GM21390 (cell line): ENCODE data around the gene TMEM187.

ENCODE experiments used
- ATAC-seq: cut with Tn5 transposase; IDR thresholded peaks from one replicate; pipeline ENCODE4 v1.9.1; 2021; ENCODE audit not compliant: unreplicated experiment

Gene TMEM187

DNA sequence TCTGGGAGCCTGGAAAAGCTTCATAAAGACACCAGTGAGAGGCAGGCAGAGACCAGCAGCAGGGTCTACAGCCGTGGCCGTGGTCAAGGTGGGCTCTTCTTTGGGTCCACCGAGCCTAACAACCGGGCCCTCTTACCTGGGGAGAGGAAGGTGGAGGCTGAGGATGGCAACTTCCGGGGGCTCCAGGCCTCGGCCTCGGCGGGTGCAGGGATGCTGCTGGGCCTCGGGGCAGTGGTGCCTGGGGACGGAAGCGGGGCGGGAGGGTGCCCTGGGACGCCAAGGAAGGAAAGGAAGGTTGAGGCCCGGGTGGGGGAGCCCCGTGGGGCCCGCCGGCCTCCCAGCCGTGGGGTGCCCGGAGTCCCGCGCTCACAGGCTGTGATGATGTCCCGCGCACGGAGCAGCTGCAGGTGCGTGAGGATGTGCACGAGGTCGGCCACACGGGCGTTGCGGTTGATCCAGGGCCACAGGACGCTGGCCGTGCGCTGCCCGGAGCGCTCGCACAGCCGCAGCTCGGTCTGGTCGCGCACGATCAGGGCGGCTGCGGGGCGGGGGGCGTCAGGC, 46.6 kb downstream of the TMEM187 start:
- ATAC-seq = peak; percentile 15

- peak; percentile 63 for ATAC-seq
Measured at GRCh38 chrX:154019633-154020528, 47.3 kb downstream of the TMEM187 start, which contains the start of gene IRAK1. Gene IRAK1 (minus strand): TSS chrX:154019902. CDS start chrX:154019812, 90 bp downstream.

- no peak for ATAC-seq
Measured at GRCh38 chrX:154020536-154021115, 48.1 kb downstream of the TMEM187 start.

DNA sequence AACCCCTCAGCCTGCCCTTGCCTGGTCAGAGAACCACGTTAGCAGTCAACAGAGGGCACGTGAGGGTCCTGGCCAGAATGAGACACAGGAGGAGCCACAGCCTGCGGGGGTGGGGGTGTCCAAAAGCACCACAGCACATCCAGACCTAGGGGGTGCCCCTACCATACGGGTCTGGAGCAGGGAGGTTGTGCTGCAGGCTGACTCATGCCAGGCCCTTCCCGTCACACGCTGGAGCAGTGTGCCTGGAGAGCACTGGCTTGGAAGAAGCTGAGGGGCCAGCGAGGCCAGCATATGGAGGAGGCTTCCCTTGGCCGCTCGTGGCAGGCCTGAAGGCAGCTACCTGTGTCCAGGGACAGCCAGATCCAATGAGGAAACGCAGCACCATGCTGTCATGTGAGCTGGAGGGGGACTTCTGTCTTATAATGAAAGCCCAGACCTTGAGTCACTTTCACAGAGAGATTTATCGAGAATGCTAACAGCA, 48.6 kb downstream of the TMEM187 start:
- no peak for ATAC-seq

- ATAC-seq = no peak
Measured at GRCh38 chrX:154022108-154022507, 49.6 kb downstream of the TMEM187 start.

- no peak for ATAC-seq
Measured at GRCh38 chrX:154023276-154024000, 50.9 kb downstream of the TMEM187 start.

DNA sequence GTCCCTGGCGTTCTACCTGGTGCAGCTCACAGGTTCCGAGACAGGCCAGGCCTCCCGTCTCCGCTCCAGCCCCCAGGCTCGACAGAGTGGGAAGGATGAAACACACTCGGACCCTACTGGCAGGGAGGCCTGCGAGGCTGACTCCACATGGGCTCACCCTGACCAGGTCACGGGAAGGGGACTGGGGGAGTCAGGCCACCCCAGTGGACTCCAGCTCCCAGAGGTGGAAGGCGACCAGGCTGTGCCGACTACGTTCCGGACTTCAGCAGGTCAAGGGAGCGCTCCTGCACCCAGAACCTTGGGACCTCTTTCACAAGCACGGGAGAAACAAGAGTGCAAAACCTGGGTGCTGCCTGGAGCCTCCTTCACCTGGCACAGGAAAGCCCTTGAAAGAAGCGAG, 51.7 kb downstream of the TMEM187 start:
- ATAC-seq = no peak

DNA sequence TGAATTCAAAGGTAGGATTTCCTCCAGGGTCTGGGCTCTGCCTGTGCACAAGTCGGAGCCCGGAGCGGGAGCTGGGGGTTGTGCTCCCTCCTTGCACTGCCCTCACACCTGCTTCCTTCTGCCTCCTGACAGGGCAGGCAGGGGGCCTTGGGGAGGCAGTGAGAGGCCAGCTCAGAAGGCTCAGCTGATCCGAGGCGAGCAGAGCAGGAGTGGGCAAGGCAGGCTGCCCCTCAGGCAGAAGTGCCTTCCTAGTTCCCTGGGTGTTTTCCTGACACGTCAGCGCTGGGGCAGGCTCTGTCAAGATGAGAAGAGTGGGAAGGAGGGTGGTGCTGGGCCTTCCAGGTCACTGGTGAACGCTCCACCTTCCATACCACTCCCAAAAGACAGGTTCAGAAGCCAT, 52.7 kb downstream of the TMEM187 start:
- ATAC-seq = no peak

DNA sequence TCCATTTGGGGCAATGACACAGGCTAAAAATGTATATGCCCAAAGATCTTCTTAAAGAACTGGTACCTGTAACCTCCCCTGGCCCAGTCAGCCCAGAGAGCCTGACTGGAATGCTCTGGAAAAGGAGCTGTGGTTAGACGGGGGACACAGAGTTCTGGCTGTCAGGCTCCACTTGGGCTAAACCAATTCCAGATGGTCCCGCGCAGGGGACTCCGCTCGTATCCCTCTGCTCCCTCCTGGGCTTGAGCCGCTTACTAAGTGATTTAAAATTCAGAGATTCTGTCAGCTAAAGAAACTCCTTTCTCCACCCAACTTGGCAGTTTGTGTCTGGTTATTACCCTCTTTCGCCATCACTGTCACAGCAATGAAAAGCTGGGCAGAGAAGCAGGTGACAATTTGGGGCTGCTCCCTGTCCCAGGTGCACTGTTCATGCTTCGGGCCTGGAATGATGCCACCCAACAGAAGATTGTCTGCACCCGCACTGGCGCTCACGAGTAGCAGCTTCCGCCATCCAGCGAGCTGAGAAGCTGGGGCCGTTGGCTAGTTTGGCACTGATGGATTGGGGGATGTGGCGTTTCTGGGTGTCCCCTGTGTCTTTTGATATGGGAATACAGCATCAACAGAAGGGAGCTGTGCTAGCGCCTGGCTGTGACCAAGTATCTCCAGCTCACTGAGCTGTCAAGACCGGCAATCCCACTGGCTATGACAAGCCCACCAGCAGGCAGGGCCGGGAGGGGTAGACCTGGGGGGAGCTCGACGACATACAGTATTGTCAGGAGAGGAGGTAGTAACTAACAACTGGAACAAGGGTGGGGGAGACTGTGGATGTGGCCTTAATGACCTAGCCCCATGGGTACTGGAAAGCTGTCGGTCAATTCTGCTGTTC, 53.8 kb downstream of the TMEM187 start:
- no peak for ATAC-seq

DNA sequence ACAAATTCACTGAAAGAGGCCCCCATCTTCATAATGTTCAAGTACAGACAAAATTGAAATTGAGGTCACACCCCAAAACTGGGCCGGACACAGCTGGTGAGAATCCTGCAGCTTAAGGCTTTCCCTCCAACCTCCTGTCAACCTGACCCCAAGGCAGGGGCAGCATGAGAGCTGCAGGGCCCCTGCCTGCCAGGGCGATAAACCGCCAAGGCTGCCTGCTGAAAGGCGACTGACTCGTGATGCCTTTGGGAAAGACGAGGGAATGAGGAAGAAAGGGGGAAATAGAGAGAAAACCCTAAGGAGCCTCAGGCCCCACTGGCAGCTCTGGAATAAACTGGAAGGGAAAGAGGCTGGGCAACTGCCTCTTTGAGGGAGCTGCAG, 54.5 kb downstream of the TMEM187 start:
- no peak for ATAC-seq

- ATAC-seq = no peak
Measured at GRCh38 chrX:154027986-154028385, 55.4 kb downstream of the TMEM187 start.

DNA sequence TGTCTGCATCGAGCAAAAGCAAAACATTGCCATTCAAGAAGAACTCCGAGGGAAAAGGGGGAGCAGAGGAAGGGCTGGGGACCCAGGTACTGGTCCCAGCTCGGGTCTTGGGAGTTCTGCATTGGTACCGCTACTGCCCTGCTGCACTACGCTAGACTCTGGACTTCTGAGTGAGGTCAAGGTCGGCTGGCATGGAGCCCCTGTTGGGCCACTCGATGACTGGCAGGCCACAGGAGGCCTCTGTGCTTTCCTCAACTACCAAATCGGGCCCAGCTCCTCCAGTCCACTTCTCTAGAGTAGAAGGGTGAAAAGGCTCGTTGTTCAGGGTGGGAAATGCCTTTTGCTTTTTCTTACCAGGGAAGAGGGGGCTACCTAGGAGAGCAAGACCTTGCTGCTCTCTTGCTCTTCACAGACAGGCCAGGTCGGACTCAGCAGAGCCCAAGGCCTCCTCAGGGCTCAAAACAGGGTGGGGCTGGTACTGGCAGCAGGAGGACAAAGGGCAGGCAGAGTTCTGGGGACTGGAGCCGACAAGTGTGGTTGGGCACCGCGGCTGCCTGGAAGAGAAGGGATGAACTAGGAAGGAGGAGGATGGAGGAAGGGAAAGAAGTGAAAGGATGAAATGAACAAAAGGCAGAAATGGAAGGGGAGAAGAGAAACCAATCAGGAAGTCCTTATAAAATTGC, 56.1 kb downstream of the TMEM187 start:
- ATAC-seq = no peak

DNA sequence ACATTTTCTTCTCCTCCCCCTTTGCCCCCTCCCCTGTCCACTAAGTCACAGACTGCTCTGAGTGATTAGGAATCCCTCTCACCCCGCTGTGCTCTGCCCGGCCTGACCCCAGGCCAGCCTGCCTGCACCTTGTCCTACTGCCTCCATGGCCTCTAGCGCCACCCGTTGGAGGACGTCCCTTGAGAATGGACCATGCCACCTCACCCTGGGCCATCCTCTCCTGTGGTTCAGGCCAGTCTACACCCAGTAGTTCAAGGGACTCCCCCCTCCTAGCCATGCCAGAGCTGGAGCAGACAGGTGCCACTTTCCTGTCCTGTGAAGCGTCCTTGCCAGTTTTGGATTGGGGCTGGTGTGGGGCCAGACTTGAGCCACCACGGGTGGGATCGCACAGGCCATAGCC, 56.9 kb downstream of the TMEM187 start:
- no peak for ATAC-seq

DNA sequence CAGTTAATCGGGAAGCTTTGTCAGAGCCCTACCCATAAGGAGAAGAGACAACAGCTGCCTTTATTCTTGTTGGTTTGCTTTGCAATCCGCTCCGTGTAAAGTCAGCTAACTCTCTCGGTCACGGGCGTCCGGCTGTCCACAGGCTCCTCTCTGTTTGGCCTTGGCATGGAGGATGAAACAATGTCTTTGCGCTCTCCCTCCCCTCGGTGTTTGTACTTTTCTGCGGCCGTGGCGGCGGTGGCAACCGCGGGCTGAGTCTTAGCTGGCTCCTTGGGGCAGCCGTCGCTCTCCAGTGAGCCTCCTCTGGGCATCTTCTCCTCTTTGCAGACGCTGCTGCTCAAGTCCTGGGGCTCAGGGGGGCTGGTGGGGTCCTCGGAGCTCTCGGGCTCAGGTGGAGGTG, 57.7 kb downstream of the TMEM187 start:
- no peak for ATAC-seq

- no peak for ATAC-seq
Measured at GRCh38 chrX:154030715-154031305, 58.3 kb downstream of the TMEM187 start.

- no peak for ATAC-seq
Measured at GRCh38 chrX:154032160-154032559, 59.6 kb downstream of the TMEM187 start.

- no peak for ATAC-seq
Measured at GRCh38 chrX:154032653-154033052, 60.1 kb downstream of the TMEM187 start.
